ENCODE results near the gene PCDH1. TPM values are rescaled to one million over a fixed set of nuclear protein-coding genes. Genes with fewer than 3 reads are reported as not detected.
A peak's percentile ranks its signal among the peaks of the same experiment; 100 is the strongest.

The PCDH1 gene
- total RNA-seq, 6 experiments from 2014 or later: 20.8 to 44.1 (median 29.4) TPM

DNA sequence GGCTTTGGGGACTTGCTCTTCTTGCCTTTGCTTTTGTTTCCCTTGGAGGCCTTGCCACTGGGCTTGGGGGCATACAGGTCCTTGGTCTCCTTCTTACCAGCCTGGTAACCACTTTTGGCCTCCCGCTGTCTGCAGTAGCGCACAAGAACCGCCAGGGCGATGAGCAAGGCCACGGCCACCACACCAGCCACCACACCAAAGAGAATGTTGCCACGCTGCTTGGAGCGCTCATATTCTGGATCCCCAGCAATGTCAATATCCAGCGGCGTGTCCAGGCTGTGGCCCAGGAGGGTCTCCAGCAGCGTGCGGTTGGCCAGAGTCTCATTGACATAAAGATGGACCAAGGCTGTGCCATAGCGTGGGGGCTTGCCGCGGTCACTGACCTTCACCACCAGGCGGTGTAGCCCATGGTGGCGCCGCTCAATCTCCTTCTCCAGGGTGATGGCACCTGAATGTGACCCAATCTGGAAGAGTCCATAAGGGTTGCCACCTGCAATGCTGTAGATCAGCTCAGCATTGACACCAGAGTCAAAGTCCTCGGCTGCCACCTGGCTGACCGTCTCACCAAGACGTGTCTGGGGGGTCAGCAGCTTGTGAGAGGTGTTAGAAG, 14.5 kb downstream of the PCDH1 start:
- ATAC-seq (no peak), DNase-seq (no peak)
- no peak overlapping the region for H3K27ac ChIP-seq
- intact Hi-C loops (cut with DNase I): no loop called here
- H3K27me3 ChIP-seq: no peaks in the 10 kb centered on the region
- H3K4me1 ChIP-seq: peaks cover 0 to 8% (median 3%) of the 10 kb centered on the region in 4 donors
- 93% methylated on average over 5 of the region's 20 CpGs for WGBS (ENCODE audit: insufficient coverage, low coverage, low lambda C conversion rate, missing lambda C conversion rate)
- peaks cover 0 to 28% (median 12%) of the 10 kb centered on the region in 4 donors for H3K36me3 ChIP-seq
- no peak overlapping the region for H3K4me3 ChIP-seq
- H3K9me3 ChIP-seq: no peaks in the 10 kb centered on the region
- no peak for TF ChIP-seq POLR2A (IDR thresholded peaks at IDR 0.05)
- no peak for TF ChIP-seq CTCF (IDR thresholded peaks at IDR 0.05)

DNA sequence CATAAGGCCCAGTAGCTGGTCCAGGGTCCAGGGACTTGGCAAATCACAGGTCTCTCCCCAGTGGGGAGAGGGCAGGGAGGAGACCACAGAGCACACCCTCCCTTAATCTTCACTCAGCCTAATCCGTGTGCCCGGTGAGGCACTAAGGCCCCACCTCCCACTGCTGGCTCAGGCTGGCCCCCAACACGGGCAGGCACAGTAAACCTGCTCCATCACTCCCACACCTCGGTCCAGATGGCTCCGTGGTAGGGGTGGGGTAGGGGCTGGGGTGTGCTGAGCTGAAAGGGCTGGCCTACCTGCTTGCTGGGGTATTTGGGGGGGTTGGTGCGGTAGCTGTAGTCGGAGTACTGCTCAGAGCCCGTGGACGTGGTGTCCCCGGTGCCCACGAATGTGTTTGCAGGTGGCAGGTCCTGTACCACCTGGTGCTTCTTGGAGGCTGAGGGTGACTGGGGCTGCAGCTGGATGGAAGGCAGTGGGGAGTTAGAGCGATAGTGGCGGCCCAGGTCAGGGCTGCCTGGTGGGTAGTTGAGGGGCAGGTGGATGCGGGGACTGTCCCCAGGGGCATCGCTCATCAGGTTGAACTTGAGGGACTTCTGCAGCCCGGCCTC, 15.2 kb downstream of the PCDH1 start:
- Histone ChIP-seq H3K4me1 (peaks cover 0 to 13% (median 3%) of the 10 kb centered on the region in 4 donors), H3K36me3 (peaks cover 0 to 22% (median 9%) of the 10 kb centered on the region in 4 donors), H3K27ac (no peak overlapping the region), H3K9me3 (no peaks in the 10 kb centered on the region), H3K4me3 (no peak overlapping the region), H3K27me3 (no peaks in the 10 kb centered on the region)
- ATAC-seq: no peak
- 60% methylated on average over 1 of the region's 16 CpGs for WGBS (ENCODE audit: insufficient coverage, low coverage, low lambda C conversion rate, missing lambda C conversion rate)
- TF ChIP-seq CTCF (IDR thresholded peaks at IDR 0.05) (no peak), POLR2A (IDR thresholded peaks at IDR 0.05) (no peak)
- intact Hi-C loops (cut with DNase I): no loop called here
- no peak for DNase-seq

GRCh38 chr5:141861194-141861593, 17.0 kb downstream of the PCDH1 start:
- no peak for ATAC-seq
- WGBS (ENCODE audit: insufficient coverage, low coverage, low lambda C conversion rate, missing lambda C conversion rate): 69% methylated on average over 2 of the region's 5 CpGs

GRCh38 chr5:141858079-141858765, 20.0 kb downstream of the PCDH1 start:
- H3K36me3 ChIP-seq: peaks cover 0 to 3% (median 0%) of the 10 kb centered on the region in 4 donors
- TF ChIP-seq CTCF (IDR thresholded peaks at IDR 0.05): no peak
- no peak for TF ChIP-seq POLR2A (IDR thresholded peaks at IDR 0.05)
- no peaks in the 10 kb centered on the region for H3K27me3 ChIP-seq
- intact Hi-C loops (cut with DNase I): no loop called here
- H3K4me1 ChIP-seq: peaks cover 0 to 6% (median 0%) of the 10 kb centered on the region in 4 donors
- H3K27ac ChIP-seq: no peak overlapping the region
- no peaks in the 10 kb centered on the region for H3K9me3 ChIP-seq
- WGBS (ENCODE audit: insufficient coverage, low coverage, low lambda C conversion rate, missing lambda C conversion rate): 14% methylated on average over 3 of the region's 5 CpGs
- ATAC-seq: peak; percentile 45 to 73 (median 50)
- no peak overlapping the region for H3K4me3 ChIP-seq
- DNase-seq: peak in 1 of 3 donors; percentile 55

More at GRCh38 chr5:141861194-141861593, 17.0 kb downstream of the PCDH1 start:
- TF ChIP-seq CTCF (IDR thresholded peaks at IDR 0.05): no peak
- TF ChIP-seq POLR2A (IDR thresholded peaks at IDR 0.05): no peak
- Histone ChIP-seq H3K4me1 (peaks cover 0 to 6% (median 0%) of the 10 kb centered on the region in 4 donors), H3K27me3 (no peaks in the 10 kb centered on the region), H3K36me3 (peaks cover 0 to 21% (median 6%) of the 10 kb centered on the region in 4 donors), H3K9me3 (no peaks in the 10 kb centered on the region), H3K27ac (no peak overlapping the region), H3K4me3 (no peak overlapping the region)
- no peak for DNase-seq
- intact Hi-C loops (cut with DNase I): no loop called here

All from right lobe of liver (tissue), 6 donors.